Measurements from ENCODE around the gene NDUFB11.

GRCh38 chrX:47172971-47173792 lies 28.7 kb upstream of the NDUFB11 start:
- TF ChIP-seq CTCF (conservative IDR thresholded peaks at IDR 0.05 in 1 of 2, IDR thresholded peaks at IDR 0.05 in 1 of 2; ENCODE audit: extremely low read depth in 1 of 2, insufficient read depth in 1 of 2, low read depth in 1 of 2, low read length in 2 of 2) (no peak), EZH2 (IDR thresholded peaks at IDR 0.05; ENCODE audit: borderline replicate concordance, low read length) (no peak)

Measured in mammary epithelial cell (primary cell).